ENCODE results near the gene ABHD16A.
"Not testable (repeated sequence)": the region's sequence is repeated elsewhere in the genome, so short reads cannot be mapped to it uniquely, and the experiment has no call there.

Gene ABHD16A

GRCh38 chr6:31712296-31712695, 9.2 kb upstream of the ABHD16A start:
- DNase-seq (ENCODE audit: low read depth in 2 of 2), result no peak
- no peak for TF ChIP-seq CTCF (IDR thresholded peaks at IDR 0.05; ENCODE audit: low read depth, low read length)
- no peak overlapping the region for H3K4me3 ChIP-seq (replicated peaks in 1 of 2; ENCODE audit: low read depth in 2 of 2, low read length in 2 of 2)

GRCh38 chr6:31711233-31711632, 8.1 kb upstream of the ABHD16A start:
- DNase-seq (ENCODE audit: low read depth in 2 of 2), result no peak
- TF ChIP-seq CTCF (IDR thresholded peaks at IDR 0.05; ENCODE audit: low read depth, low read length), result no peak
- H3K4me3 ChIP-seq (replicated peaks in 1 of 2; ENCODE audit: low read depth in 2 of 2, low read length in 2 of 2), result no peak overlapping the region

- no peak for TF ChIP-seq CTCF (IDR thresholded peaks at IDR 0.05; ENCODE audit: low read depth, low read length)
- H3K4me3 ChIP-seq (replicated peaks in 1 of 2; ENCODE audit: low read depth in 2 of 2, low read length in 2 of 2), result no peak overlapping the region
- no peak for DNase-seq (ENCODE audit: low read depth in 2 of 2)
Measured at GRCh38 chr6:31710523-31711219, 7.5 kb upstream of the ABHD16A start.

- not testable (repeated sequence) for DNase-seq (ENCODE audit: low read depth in 2 of 2); H3K4me3 ChIP-seq (replicated peaks in 1 of 2; ENCODE audit: low read depth in 2 of 2, low read length in 2 of 2)
Measured at GRCh38 chr6:31709157-31709556, 6.0 kb upstream of the ABHD16A start.

- H3K4me3 ChIP-seq (replicated peaks in 1 of 2; ENCODE audit: low read depth in 2 of 2, low read length in 2 of 2), result no peak overlapping the region
- no peak for TF ChIP-seq CTCF (IDR thresholded peaks at IDR 0.05; ENCODE audit: low read depth, low read length)
- DNase-seq (ENCODE audit: low read depth in 2 of 2), result no peak
Measured at GRCh38 chr6:31708224-31708623, 5.1 kb upstream of the ABHD16A start.

GRCh38 chr6:31707701-31708100, 4.6 kb upstream of the ABHD16A start:
- H3K4me3 ChIP-seq (replicated peaks in 1 of 2; ENCODE audit: low read depth in 2 of 2, low read length in 2 of 2), result no peak overlapping the region
- no peak for DNase-seq (ENCODE audit: low read depth in 2 of 2)
- TF ChIP-seq CTCF (IDR thresholded peaks at IDR 0.05; ENCODE audit: low read depth, low read length), result no peak

- no peak within 1 kb of the TSS for H3K4me3 ChIP-seq (replicated peaks in 1 of 2; ENCODE audit: low read depth in 2 of 2, low read length in 2 of 2)
- TF ChIP-seq CTCF (IDR thresholded peaks at IDR 0.05; ENCODE audit: low read depth, low read length), result no peak
- peak in 1 of 2 donors; percentile 69 for DNase-seq (ENCODE audit: low read depth in 2 of 2)
Measured at GRCh38 chr6:31706599-31706998, 3.5 kb upstream of the ABHD16A start, which contains the start of gene LY6G6F. Gene LY6G6F (plus strand): TSS chr6:31706866. CDS start chr6:31706907, 41 bp downstream.

Data from cardiac fibroblast (primary cell).